G401 (cell line): Measurements from ENCODE around the gene RPLP1. TPM values are rescaled to one million over a fixed set of nuclear protein-coding genes. Genes with fewer than 3 reads are reported as not detected.
A peak's percentile ranks its signal among the peaks of the same experiment; 100 is the strongest.

Experiments
- DNase-seq: peaks from one replicate; pipeline ENCODE4 v3.0.0-alpha.2; 2015; ENCODE audit warnings: low spot score
- in situ Hi-C: cut with HindIII; loops from 2 replicates; pipeline ENCODE4 v1.10.0; 2016; ENCODE audit warnings: low sequenced_read_pairs, mixed read lengths
- total RNA-seq: library from RNA; depleted of rRNA; stranded (reverse); fragments of >200 nt; shearing (Covaris generic); gene quantifications from 2 replicates; pipeline ENCODE4 v1.2.3, GENCODE V29; 2014; rRNA removed

Gene RPLP1
- total RNA-seq = 49.4 and 51.5 TPM in 2 replicates

DNA sequence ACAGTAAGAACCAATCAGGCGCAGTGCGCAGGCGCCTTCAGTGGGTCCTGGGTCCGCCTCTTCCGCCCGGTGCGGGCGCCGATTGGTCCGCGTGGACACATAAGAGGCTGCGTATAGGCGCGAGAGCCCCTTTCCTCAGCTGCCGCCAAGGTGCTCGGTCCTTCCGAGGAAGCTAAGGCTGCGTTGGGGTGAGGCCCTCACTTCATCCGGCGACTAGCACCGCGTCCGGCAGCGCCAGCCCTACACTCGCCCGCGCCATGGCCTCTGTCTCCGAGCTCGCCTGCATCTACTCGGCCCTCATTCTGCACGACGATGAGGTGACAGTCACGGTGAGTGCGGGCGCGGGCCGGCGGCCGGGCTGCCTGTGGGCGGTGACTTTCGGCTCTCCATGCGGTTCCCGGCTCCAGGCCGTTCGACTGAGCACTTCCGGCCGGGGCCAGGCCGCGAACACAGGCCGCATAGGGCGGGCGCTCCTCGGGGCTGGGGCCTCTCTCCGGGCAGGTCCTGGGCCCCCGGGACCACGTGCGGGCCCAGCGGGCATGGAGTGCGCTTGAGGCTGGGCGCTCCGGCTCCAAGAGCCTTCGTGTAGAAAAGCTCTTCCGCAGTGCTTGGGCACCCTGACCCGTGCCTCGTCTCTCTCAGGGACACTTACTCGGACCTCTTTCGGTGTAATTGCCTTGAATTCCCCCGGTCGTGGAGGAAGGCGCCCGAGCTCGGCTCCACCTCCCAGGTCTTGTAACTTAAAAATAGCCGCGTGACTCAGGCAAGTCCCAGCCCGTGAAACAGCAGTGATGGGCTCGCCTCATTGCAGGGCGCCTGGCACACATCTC is at the start of gene RPLP1:
TSS of gene RPLP1 (plus strand) at position 127 of the 830 bp plus-strand sequence. CDS start at position 258, 131 bp downstream.
- DNase-seq = peak; percentile 97
- in situ Hi-C loops = no loop called here

DNA sequence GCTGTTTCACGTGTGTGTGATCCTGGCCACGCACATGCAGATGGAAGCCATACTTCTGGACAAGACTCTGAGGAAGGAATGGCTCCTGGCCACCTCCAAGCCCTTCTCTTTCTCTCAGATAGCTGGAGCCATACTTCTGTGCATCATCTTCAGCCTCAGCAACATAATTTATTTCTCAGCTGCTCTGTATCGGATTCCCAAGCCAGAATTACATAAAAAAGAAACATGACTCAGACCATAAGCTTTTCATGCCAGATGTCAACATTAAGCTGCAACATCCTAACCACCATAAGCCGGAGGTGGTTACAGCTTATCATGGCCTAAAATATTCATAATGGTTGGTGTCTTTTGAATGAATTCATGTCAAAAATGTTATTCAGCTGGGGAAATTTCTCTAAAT is 49.0 kb upstream of the RPLP1 start:
- no peak for DNase-seq
- in situ Hi-C loops = no loop called here

DNA sequence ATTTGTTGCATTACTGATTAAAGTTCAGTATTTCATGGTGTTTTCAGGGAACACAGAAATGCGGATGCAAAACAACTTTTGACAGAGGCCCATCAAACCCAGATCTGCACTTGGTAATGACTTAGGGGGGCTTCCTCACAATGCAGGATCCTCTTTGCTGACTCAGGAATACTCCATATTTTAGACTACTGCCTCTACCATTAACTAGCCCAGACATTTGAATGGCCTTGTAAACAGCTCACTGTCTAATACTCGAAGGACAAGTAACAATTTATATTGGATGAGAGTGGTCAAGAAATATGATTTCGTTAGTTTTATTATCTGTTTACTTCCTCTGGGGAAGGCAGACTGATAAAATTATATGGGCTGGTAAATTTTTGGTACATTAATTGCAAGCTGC is 47.5 kb upstream of the RPLP1 start:
- no peak for DNase-seq
- in situ Hi-C loops = no loop called here

DNA sequence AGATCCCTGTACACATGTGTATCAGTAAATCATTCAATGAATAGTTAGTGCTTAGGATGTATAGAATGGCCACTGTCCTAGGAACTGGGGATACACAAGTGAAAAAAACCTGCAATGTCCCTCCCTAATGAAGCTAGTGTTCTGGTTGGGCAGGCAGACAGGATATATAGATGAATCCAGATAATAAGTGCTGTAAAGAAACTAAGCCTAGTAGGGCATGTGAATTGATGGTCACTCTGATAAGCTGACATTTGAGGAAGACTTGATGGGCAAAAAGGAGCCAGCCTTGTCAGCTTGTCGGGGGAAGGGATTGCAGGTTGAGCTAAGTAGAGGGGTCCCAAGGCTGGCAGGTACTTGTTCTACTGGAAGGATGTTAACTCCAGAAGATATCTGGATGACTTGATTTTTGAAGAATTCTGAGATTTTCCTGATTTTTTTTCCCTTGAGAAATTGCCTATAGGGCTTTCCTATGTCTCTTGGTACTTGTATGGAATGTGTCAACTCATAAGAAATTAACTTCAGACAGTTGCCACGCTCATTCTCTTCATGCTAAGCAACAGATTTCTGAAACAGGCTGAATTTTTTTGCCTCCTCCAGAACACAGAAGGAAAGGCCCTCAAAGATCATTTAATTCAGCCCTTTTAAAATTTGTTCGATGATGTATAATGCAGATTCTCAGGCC is 44.8 kb upstream of the RPLP1 start:
- DNase-seq = no peak
- in situ Hi-C loops = no loop called here

DNA sequence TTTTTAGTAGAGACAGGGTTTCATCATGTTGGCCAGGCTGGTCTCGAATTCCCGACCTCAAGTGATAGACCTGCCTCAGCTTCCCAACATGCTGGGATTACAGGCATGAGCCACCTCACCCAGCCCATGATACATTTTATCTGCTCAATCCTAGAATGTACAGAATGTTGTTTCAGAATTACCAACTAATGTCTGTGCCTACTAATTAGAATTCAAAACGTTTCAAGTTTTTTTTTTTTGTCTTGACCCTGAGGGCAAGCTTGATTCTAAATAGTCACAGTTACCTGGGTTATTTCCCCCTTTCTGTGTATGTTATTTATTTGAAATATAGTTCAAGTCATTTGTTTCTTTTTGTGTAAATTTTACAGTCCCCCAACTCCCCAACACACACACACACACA is 43.8 kb upstream of the RPLP1 start:
- in situ Hi-C loops = no loop called here
- no peak for DNase-seq

DNA sequence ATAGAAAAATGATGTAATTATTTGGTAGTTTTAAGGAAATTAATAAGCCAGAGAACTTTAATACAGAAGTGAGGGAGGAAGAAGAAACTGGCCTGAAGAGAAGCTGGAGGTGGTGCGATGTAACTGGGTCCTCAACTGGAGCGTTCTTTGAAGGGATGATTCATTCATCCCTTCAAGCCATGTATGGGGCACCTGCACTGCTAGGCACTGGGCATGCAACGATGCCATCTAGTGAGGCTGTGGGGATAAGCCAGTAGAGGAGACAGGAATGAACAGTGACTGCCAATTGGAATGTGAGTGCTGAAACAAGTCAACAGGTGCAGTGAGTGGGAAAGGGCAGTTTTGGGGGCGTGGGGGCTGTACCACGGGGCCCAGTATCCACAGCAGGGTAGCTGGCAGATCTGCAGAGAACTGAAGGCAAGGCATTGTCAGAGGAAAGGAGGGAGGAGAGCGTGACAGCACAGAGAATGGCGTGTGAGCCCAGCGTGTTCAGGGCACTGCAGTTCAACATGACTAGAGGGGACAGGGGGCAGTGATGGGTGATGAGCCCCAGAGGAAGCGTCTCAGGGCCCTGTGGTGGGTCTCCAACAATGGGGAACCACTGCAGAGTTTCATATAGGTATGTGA is 42.3 kb upstream of the RPLP1 start:
- peak; percentile 73 for DNase-seq
- in situ Hi-C loops = no loop called here

DNA sequence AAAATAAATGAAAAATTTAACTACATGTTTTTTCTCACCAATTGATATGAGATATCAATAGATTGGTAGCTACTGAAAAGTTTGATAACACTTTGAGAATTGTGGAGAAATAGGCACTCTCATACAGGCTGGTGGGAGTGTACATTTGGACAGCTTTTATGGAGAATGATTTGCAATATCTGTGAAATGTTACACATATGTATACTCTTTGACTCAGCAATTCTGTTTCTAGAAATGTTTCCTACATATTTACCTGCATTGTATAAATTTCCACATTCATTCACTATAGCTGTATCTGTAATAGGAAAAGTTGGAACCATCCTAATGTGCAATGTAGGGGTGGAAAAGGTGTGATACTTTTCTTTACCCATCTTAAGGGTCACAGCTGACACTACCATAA is 40.3 kb upstream of the RPLP1 start:
- in situ Hi-C loops = no loop called here
- DNase-seq = no peak

DNA sequence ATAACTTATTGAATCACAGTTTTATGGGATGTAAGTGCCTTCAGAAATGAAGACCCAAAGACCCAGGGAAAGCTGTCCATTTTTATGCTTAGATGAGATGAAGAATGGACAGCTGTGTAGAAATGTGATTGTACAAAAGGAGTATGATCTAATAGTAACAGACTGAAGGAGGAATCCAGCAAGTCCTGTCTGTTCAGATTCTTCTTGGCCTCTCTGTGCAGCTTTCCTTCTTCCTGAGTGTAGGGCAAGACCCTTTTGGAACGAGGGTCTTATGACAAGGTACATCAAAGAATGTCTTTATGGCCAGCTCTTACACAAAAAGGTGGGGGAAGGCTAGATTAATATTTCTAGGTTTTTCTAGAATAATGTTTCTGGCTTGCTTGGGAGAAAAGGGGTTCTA is 39.9 kb upstream of the RPLP1 start:
- in situ Hi-C loops = no loop called here
- DNase-seq = no peak

DNA sequence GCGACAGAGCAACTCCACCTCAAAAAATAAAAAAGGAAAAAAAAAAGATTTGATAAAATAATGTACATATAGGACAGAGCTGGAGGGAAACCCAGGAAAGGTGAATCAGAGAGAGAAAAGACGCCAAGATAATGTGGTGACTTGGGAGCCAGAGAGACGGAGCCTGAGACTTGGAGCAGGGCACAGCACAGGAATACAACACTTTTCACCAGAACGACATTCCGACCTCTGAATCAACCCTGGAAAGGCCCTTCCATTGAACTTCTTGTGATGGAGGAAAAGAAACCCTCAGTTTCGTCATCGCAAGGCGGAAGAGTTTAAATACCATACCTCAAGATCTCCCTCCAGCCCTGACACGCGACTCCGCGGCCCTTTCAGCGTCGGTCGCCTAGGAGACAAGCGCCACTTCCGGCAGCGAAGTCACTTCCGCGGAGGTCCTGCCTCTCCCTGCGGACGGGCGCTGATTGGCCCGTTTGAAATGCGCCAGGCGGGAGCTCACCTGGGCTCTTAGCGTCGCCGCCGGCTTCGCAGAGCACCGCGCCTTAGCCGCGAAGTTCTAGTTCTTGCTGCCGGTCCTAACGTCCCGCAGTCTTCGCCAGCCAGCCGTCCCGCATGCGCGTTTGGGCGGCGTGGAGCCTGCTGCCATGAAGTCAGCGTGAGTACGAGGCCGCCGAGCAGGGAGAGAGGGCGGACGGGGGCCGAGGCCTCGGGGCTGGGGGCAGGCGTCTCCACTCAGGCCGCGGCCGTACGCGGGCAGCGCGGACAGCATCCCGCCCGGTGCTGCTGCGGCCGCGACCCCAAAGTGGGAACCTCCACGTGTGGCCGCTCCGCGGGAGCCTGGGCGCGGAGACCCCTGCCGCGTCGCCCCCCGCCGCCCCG is 38.6 kb upstream of the RPLP1 start, which contains the start of gene KIF23:
TSS of gene KIF23 (plus strand) at position 528 of the 879 bp plus-strand sequence. CDS start at position 645, 117 bp downstream.
- in situ Hi-C loops = no loop called here
- DNase-seq = peak; percentile 94

DNA sequence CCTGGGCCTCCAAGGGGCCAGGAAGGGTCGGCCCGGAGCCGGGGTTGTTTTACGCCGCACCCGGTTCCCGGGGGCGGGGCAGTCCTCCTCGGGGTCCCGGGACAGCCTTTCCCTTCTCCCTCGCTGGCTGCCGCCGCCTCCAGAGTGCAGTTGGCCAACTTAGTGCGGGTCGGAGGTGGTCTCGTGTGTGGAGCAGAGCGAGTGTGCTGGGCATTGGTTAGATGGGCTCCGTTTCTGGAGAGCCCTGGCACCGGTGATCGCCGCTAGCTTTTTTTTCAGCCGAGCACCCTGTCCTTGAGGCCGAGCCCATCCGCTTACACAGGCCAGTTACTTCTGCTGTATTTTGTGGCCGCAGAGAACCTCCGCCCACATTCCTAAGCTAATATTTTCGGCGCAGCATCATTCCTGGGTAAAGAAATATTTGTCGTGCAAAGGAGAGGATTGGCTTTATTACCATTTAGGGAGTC is 37.9 kb upstream of the RPLP1 start:
- peak; percentile 22 for DNase-seq
- in situ Hi-C loops = no loop called here

DNA sequence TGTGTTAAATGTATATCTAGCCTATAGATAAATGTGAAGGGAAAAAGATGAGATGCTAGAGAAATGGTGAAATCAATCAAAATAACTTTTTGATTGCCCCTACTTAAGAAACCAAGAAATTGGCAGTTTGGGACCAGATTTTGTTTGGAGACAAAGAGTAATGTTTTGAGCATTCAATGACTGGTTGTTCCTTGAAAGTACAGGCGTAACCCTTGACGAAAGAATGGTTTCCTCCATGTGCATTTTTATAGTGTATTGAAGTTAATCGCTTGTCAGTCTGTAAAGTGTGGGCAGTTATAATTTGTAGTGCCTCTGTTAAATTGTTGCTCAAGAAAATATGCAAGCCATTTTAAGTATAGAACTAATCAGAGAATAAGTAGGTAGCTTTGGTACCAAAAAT is 37.2 kb upstream of the RPLP1 start:
- no peak for DNase-seq
- in situ Hi-C loops = no loop called here

DNA sequence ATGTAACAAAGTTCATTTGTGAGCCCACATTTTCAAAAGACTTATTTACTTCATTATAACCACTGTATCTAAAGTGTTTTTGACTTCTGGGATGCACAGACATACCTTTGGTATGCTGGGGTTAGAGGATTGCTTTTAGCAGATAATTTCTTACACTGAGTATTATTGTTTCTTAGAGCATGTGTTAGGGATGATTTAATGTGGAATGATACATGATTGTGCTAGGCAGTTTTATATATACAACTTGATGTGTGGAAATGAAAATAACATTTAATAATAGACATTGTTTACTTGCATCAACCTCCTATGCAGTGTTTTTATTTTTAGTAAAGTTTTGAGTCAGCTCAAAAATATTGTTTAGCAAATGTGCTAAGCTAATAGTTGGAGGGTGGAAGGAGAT is 35.0 kb upstream of the RPLP1 start:
- DNase-seq = no peak
- in situ Hi-C loops = no loop called here

DNA sequence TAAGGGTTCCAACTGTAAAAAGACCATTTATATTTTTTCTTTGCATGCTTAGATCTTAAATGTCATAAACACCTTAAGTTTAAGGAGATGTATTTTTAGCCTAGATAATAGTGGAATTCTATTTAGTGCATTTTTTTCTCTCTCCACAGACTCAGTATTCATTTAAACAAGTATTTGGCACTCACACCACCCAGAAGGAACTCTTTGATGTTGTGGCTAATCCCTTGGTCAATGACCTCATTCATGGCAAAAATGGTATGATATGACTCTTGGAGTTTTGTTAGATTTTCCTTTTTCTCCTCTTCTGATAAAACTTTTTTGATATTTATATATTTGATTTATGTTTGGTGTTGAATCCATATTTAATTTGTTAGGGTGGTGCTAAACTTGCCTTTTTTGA is 31.1 kb upstream of the RPLP1 start:
- in situ Hi-C loops = no loop called here
- DNase-seq = no peak

DNA sequence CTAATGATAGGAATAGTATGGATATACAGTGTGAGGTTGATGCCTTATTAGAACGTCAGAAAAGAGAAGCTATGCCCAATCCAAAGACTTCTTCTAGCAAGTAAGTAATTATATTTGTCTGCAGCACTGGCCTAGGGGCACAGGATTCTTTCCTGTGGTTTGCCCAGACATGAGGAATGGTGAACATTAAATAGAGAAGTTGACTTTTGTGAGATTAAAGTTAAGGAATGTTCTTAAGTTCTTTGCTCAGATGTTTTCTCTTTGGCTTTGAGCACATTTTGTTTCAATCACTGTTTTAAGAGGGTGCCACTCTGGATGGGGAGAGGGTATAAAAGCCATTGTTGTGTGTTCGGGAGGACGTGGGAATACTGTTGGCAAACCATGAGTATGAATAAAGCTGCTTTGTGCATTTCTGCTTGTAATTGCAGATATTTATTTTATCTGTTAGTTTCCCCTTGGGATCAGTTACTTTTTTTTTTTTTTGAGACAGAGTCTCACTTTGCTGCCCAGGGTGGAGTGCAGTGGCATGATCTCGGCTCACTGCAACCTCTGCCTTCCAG is 30.2 kb upstream of the RPLP1 start:
- in situ Hi-C loops = no loop called here
- DNase-seq = no peak

DNA sequence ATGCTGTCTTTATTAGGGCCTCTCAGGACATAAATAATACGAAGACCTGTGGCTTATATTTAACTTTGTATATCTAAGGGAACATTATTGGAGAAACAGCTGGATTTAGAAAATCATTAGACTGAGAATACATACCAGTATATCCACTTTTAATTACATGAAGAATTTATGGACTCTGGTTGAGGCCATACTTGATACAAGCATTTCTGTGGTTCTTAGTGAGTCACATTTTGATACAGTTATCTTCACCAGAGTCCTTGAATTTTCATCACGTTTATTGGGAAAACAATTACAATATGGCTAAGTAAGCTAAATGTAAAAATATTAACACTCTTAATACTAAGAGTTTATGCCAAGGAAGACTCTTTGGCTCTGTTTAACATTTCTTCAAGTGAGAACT is 28.6 kb upstream of the RPLP1 start:
- DNase-seq = no peak
- in situ Hi-C loops = no loop called here

DNA sequence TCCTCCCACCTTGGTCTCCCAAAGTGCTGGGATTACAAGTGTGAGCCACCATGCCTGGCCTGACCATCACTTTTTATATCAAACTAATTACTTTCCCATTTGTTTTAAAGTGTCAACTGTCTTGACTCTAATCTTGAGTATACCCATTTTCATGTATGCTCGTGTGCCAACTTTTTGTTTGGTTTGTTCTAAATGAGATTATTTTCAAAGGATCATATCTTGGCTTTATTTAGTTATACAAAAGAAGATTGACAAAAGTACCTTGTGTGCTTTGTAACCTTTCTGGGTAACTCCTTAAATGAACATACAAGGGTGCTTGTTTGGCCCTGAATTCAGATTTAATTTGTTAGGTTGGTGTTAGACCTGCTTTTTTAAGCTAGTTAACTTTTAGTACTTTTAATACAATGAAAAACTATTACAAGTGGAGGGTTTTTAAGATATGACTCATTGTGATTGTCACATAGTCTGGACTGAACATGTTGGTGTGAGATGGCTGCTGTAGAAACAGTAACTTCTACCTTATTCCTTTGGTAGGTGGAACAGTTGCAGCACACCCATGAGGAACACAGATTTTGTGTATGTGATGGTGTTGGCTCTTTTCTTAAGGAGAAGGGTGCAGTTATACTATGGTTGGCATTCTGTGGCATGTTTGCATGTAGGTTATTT is 27.7 kb upstream of the RPLP1 start:
- in situ Hi-C loops = no loop called here
- DNase-seq = no peak

DNA sequence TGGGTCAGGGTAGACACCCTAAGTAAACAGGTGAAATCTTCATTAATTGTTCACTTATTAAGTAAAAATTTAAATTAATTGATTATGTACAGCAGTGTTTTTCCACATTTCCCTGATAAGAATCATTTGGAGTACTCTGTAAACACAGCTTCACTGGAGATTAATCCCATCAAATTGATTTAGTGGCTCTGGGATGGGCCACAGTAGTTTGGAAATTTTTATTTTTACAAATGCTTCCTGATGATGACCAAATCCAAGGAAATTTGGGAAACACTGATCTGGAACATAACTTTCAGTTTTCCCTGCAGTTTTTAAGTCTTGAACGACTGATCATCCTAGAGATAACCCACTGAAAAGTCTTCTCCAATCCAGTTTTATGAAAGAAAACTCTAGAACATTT is 18.8 kb upstream of the RPLP1 start:
- no peak for DNase-seq
- in situ Hi-C loops = no loop called here

DNA sequence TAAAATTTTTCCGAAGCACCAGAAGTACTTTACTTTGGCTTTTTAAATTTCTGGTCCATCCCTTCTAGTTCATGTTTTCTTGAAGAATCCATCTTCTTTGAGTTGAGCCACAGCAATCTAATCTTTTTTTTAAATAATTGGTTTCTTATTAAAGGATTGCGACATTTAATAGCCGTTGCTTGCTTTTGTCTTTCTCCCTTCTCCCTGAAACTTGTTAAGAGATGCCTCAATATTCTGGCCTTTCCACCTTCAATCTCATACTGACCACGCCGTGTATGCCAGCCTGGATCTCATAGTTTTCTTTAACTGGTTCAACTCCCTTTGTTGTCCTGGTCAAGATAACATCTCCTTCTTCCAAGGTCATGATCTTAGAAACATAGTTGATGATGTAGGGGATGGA is 18.4 kb upstream of the RPLP1 start:
- DNase-seq = no peak
- in situ Hi-C loops = no loop called here
